GM18511 (cell line): ENCODE measurements around the gene MIGA2.

Experiments
- ATAC-seq: cut with Tn5 transposase; IDR thresholded peaks from one replicate; pipeline ENCODE4 v1.9.1; 2021; ENCODE audit warnings: mild to moderate bottlenecking, moderate library complexity; ENCODE audit not compliant: unreplicated experiment

MIGA2 gene

GRCh38 chr9:129070696-129071525, 34.5 kb downstream of the MIGA2 start:
- no peak for ATAC-seq

GRCh38 chr9:129071526-129072126, 35.2 kb downstream of the MIGA2 start:
- no peak for ATAC-seq

GRCh38 chr9:129072171-129072570, 35.7 kb downstream of the MIGA2 start:
- no peak for ATAC-seq

GRCh38 chr9:129073404-129073803, 37.0 kb downstream of the MIGA2 start:
- ATAC-seq: no peak

GRCh38 chr9:129074106-129074505, 37.7 kb downstream of the MIGA2 start:
- no peak for ATAC-seq

GRCh38 chr9:129075996-129076639, 39.7 kb downstream of the MIGA2 start:
- ATAC-seq: no peak

GRCh38 chr9:129076640-129077037, 40.2 kb downstream of the MIGA2 start:
- no peak for ATAC-seq

- ATAC-seq: no peak
Measured at GRCh38 chr9:129077236-129077635, 40.8 kb downstream of the MIGA2 start.

- ATAC-seq: no peak
Measured at GRCh38 chr9:129078691-129079503, 42.5 kb downstream of the MIGA2 start.

GRCh38 chr9:129079829-129080228, 43.4 kb downstream of the MIGA2 start:
- no peak for ATAC-seq

GRCh38 chr9:129080298-129080600, 43.8 kb downstream of the MIGA2 start:
- no peak for ATAC-seq

GRCh38 chr9:129080601-129081387, 44.4 kb downstream of the MIGA2 start, which contains the start of gene DOLPP1:
DOLPP1 (plus strand) TSS chr9:129081111; CDS start chr9:129081132, 21 bp downstream.
- ATAC-seq: peak; percentile 95

GRCh38 chr9:129081388-129081904, 45.0 kb downstream of the MIGA2 start:
- no peak for ATAC-seq

GRCh38 chr9:129084087-129084486, 47.7 kb downstream of the MIGA2 start:
- ATAC-seq: no peak

- ATAC-seq: no peak
Measured at GRCh38 chr9:129089246-129089645, 52.8 kb downstream of the MIGA2 start.

GRCh38 chr9:129093602-129094386, 57.4 kb downstream of the MIGA2 start:
- no peak for ATAC-seq

- ATAC-seq: no peak
Measured at GRCh38 chr9:129094387-129095169, 58.2 kb downstream of the MIGA2 start.

- no peak for ATAC-seq
Measured at GRCh38 chr9:129095170-129095667, 58.8 kb downstream of the MIGA2 start.
